Gastroesophageal sphincter (tissue), 4 donors: ENCODE measurements around the gene CMTR2. TPM values are rescaled to one million over a fixed set of nuclear protein-coding genes. Genes with fewer than 3 reads are reported as not detected.
"Not testable (repeated sequence)": the region's sequence is repeated elsewhere in the genome, so short reads cannot be mapped to it uniquely, and the experiment has no call there.

Source experiments
- ATAC-seq: fragments of 150-250 bp; one replicate; pipeline ENCODE4 v1.9.1; 2016; ENCODE audit warnings: mild to moderate bottlenecking, moderate library complexity
- H3K27ac ChIP-seq, 4 donors: fragments of 200-600 bp; sonication (generic) in 3 of 4; 1 replicate in 3 of 4; 2 replicates in 1 of 4; pipeline ENCODE4 v1.5.1; 2016 to 2019
- H3K27me3 ChIP-seq: fragments of 200-600 bp; sonication (generic); one replicate; pipeline ENCODE4 v1.5.1; 2019
- H3K36me3 ChIP-seq, 2 donors: fragments of 200-600 bp; sonication (generic); one replicate each; pipeline ENCODE4 v1.5.1; 2019; ENCODE audit warnings: control low read depth in 1 of 2
- H3K4me1 ChIP-seq, 3 donors: fragments of 200-600 bp; sonication (generic); 1 replicate in 2 of 3; 2 replicates in 1 of 3; pipeline ENCODE4 v1.5.1; 2016 to 2019; ENCODE audit warnings: control low read depth in 2 of 3
- H3K4me3 ChIP-seq, 2 donors: fragments of 200-600 bp; sonication (generic); one replicate each; pipeline ENCODE4 v1.5.1; 2019; ENCODE audit warnings: mild to moderate bottlenecking in 1 of 2, moderate library complexity in 1 of 2
- H3K9me3 ChIP-seq, 3 donors: fragments of 200-600 bp; sonication (generic); one replicate each; pipeline ENCODE4 v1.5.1; 2017 to 2019; ENCODE audit warnings: control low read depth in 2 of 3
- EP300 ChIP-seq: sonication (generic); formaldehyde crosslinking; IDR thresholded peaks from one replicate; pipeline ENCODE4 v1.6.1; 2017; ENCODE audit warnings: antibody characterized with exemption, mild to moderate bottlenecking
- POLR2A ChIP-seq, 2 donors: fragments of 450-650 bp; IDR thresholded peaks; one replicate each; pipeline ENCODE4 v1.6.1; 2017; ENCODE audit warnings: antibody characterized with exemption in 2 of 2, mild to moderate bottlenecking in 2 of 2, moderate library complexity in 1 of 2
- POLR2AphosphoS5 ChIP-seq: sonication (generic); formaldehyde crosslinking; IDR thresholded peaks from one replicate; pipeline ENCODE4 v1.6.1; 2017; ENCODE audit warnings: antibody characterized with exemption
- WGBS, 2 donors: methylation state at CpG; one replicate each; pipeline ENCODE4 v1.1.5; 2018; ENCODE audit warnings: low coverage in 1 of 2; 5-methylcytosine and 5-hydroxymethylcytosine counted together
- total RNA-seq, 4 donors: library from RNA; depleted of rRNA; stranded (reverse); fragments of >200 nt; gene quantifications; one replicate each; pipeline ENCODE4 v1.1.0, GENCODE V29; 2016
- TF ChIP-seq, protein P1 (sequence below), 4 experiments: fragments of 200-600 bp in 2 of 4; fragments of 450-650 bp in 2 of 4; sonication (generic) in 1 of 4; IDR thresholded peaks; one replicate each; pipeline ENCODE4 v1.5.1; 2017 to 2019; ENCODE audit warnings: antibody characterized with exemption in 4 of 4, mild to moderate bottlenecking in 2 of 4, moderate library complexity in 2 of 4

The CMTR2 gene
- total RNA-seq, 4 donors from 2014 or later, result 10.6 to 30.2 (median 22.7) TPM

DNA sequence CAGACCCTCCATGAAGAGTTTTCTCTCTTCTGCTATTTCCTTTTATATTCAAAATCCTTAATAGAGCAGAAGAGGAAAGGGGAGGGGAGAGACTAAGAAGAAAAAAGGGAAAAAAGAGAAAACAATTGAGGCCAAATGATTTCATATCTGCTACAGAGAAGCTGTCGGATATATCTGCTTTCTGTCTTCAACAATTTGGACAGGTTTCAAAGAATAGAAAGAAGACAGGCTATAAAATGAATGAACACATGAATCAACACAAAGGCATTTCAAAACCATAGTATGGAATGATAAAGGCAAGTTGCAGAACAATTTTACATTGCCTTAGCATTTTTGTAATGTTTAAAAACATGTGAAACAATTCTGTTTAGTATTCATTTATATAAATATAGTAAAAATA is 4.7 kb upstream of the CMTR2 start:
- no peak overlapping the region for H3K4me3 ChIP-seq
- H3K27ac ChIP-seq, result no peak overlapping the region
- ATAC-seq, result no peak

GRCh38 chr16:71292095-71292494 is 2.9 kb upstream of the CMTR2 start:
- WGBS, 2 donors, result 66 to 80% methylated on average over 3 of the region's 3 CpGs
- not testable (repeated sequence) for ATAC-seq, H3K36me3 ChIP-seq, H3K27ac ChIP-seq, H3K4me3 ChIP-seq, H3K9me3 ChIP-seq
- peaks cover 42% of the 10 kb centered on the region for H3K27me3 ChIP-seq
- H3K4me1 ChIP-seq, result peaks cover 0 to 23% (median 0%) of the 10 kb centered on the region in 3 donors

More for the DNA sequence above, 4.7 kb upstream of the CMTR2 start:
- TF ChIP-seq POLR2A (IDR thresholded peaks at IDR 0.05), result no peak
- no peak for TF ChIP-seq POLR2AphosphoS5
- TF ChIP-seq EP300, result no peak
- TF ChIP-seq, protein P1, sequence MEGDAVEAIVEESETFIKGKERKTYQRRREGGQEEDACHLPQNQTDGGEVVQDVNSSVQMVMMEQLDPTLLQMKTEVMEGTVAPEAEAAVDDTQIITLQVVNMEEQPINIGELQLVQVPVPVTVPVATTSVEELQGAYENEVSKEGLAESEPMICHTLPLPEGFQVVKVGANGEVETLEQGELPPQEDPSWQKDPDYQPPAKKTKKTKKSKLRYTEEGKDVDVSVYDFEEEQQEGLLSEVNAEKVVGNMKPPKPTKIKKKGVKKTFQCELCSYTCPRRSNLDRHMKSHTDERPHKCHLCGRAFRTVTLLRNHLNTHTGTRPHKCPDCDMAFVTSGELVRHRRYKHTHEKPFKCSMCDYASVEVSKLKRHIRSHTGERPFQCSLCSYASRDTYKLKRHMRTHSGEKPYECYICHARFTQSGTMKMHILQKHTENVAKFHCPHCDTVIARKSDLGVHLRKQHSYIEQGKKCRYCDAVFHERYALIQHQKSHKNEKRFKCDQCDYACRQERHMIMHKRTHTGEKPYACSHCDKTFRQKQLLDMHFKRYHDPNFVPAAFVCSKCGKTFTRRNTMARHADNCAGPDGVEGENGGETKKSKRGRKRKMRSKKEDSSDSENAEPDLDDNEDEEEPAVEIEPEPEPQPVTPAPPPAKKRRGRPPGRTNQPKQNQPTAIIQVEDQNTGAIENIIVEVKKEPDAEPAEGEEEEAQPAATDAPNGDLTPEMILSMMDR (IDR thresholded peaks at IDR 0.05), result no peak
- H3K36me3 ChIP-seq, result no peaks in the 10 kb centered on the region
- peaks cover 0 to 6% (median 0%) of the 10 kb centered on the region in 3 donors for H3K4me1 ChIP-seq
- 0% methylated on average over 1 of the region's 1 CpG for WGBS, 2 donors
- H3K27me3 ChIP-seq, result peaks cover 55% of the 10 kb centered on the region
- H3K9me3 ChIP-seq, result no peaks in the 10 kb centered on the region

- TF ChIP-seq, protein P1 (IDR thresholded peaks at IDR 0.05), result no peak
- TF ChIP-seq POLR2A (IDR thresholded peaks at IDR 0.05) (no peak), EP300 (no peak), POLR2AphosphoS5 (no peak)
- ATAC-seq, result no peak
- Histone ChIP-seq H3K9me3 (no peaks in the 10 kb centered on the region), H3K27ac (peak overlapping the region; percentile 80 to 93 (median 89)), H3K36me3 (peaks cover 0 to 27% of the 10 kb centered on the region in 2 donors), H3K4me1 (peaks cover 0 to 27% (median 0%) of the 10 kb centered on the region in 3 donors), H3K4me3 (peak overlapping the region; percentile 68 to 79), H3K27me3 (peaks cover 32% of the 10 kb centered on the region)
- WGBS, 2 donors, result 6 to 7% methylated on average over 2 of the region's 2 CpGs
These were observed 495 bp upstream of the CMTR2 start for GRCh38 chr16:71289732-71290062.

DNA sequence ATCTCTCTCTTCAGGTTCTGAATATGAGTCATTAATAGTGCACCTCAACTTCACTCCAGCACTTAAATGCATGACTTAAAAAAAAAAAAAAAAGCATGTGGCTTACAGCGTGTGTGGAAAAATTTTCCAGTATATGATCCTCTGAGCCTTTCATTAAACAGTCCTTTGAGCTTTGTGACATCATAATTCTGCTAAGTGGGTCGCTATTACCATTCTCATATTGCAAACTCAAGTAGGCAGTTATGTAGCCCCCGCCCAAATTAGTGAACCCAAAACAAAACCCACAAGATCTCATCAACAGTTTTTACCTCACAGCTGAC is 672 bp downstream of the CMTR2 start:
- no peaks in the 10 kb centered on the region for H3K9me3 ChIP-seq
- H3K27me3 ChIP-seq, result peaks cover 22% of the 10 kb centered on the region
- H3K4me3 ChIP-seq, result peak overlapping the region; percentile 68 to 79
- peaks cover 0 to 38% of the 10 kb centered on the region in 2 donors for H3K36me3 ChIP-seq
- peaks cover 0 to 27% (median 0%) of the 10 kb centered on the region in 3 donors for H3K4me1 ChIP-seq
- no peak for ATAC-seq
- peak overlapping the region; percentile 80 to 93 (median 89) for H3K27ac ChIP-seq
- WGBS, 2 donors, result 4 to 8% methylated on average over 3 of the region's 3 CpGs
- TF ChIP-seq POLR2A (IDR thresholded peaks at IDR 0.05) (no peak), EP300 (no peak), POLR2AphosphoS5 (no peak)
- TF ChIP-seq, protein P1 (IDR thresholded peaks at IDR 0.05), result no peak

- Histone ChIP-seq H3K4me3 (peak overlapping the region in 1 of 2 donors; percentile 79), H3K27me3 (peaks cover 16% of the 10 kb centered on the region), H3K36me3 (peaks cover 0 to 44% of the 10 kb centered on the region in 2 donors), H3K4me1 (peaks cover 0 to 27% (median 0%) of the 10 kb centered on the region in 3 donors), H3K27ac (peak overlapping the region in 2 of 4 donors; percentile 89 to 93), H3K9me3 (no peaks in the 10 kb centered on the region)
- 84 to 87% methylated on average over 3 of the region's 3 CpGs for WGBS, 2 donors
- no peak for ATAC-seq
- TF ChIP-seq, protein P1 (IDR thresholded peaks at IDR 0.05), result no peak
- TF ChIP-seq EP300 (no peak), POLR2A (IDR thresholded peaks at IDR 0.05) (no peak), POLR2AphosphoS5 (no peak)
These were observed 1.3 kb downstream of the CMTR2 start for GRCh38 chr16:71287911-71288310.
